PC-9 (cell line): ENCODE data around the gene MESP2.

ENCODE experiments used
- CTCF ChIP-seq: fragments of 200-600 bp; sonication (generic); conservative IDR thresholded peaks from 2 replicates; pipeline ENCODE4 v1.6.1; 2017; ENCODE audit warnings: mixed run types, antibody characterized with exemption, mild to moderate bottlenecking, moderate library complexity
- EZH2 ChIP-seq: fragments of 200-600 bp; sonication (generic); IDR thresholded peaks from 2 replicates; pipeline ENCODE4 v1.8.0; 2017; ENCODE audit warnings: antibody characterized with exemption, low read depth

- no peak for TF ChIP-seq CTCF
- TF ChIP-seq EZH2 = no peak
These were observed 29.7 kb upstream of the MESP2 start for GRCh38 chr15:89746386-89746780.
